Adrenal gland (tissue), 12 donors: Measurements from ENCODE around the gene MINDY4. TPM values are rescaled to one million over a fixed set of nuclear protein-coding genes. Genes with fewer than 3 reads are reported as not detected.

ENCODE experiments used
- DNase-seq, 7 donors: peaks; one replicate each; pipeline ENCODE4 v3.0.0-alpha.2; 2019 to 2020
- H3K27ac ChIP-seq, 5 donors: fragments of 200-600 bp; sonication (generic) in 4 of 5; 1 replicate in 3 of 5; 2 replicates in 2 of 5; pipeline versions ENCODE4 v1.5.1 to v1.8.0; 2016 to 2020; ENCODE audit warnings: mild to moderate bottlenecking in 1 of 5
- H3K27me3 ChIP-seq: fragments of 200-600 bp; 2 replicates; pipeline ENCODE4 v1.8.0; 2021
- H3K36me3 ChIP-seq, 2 donors: fragments of 200-600 bp; replicated peaks in 1 of 2; 1 replicate in 1 of 2; 2 replicates in 1 of 2; pipeline versions ENCODE4 v1.5.1 to v1.8.0; 2018 to 2022
- H3K4me1 ChIP-seq, 2 donors: fragments of 200-600 bp; replicated peaks in 1 of 2; 1 replicate in 1 of 2; 2 replicates in 1 of 2; pipeline versions ENCODE4 v1.5.1 to v1.8.0; 2018 to 2021
- H3K4me3 ChIP-seq, 4 donors: fragments of 200-600 bp; sonication (generic) in 3 of 4; one replicate each; pipeline ENCODE4 v1.5.1; 2016 to 2018
- H3K9me3 ChIP-seq, 3 donors: fragments of 200-600 bp; sonication (generic) in 1 of 3; replicated peaks in 1 of 3; 1 replicate in 2 of 3; 2 replicates in 1 of 3; pipeline versions ENCODE4 v1.5.1 to v1.8.0; 2016 to 2021
- CTCF ChIP-seq, 6 experiments: fragments of 450-650 bp in 4 of 6; fragments of 200-600 bp in 2 of 6; sonication (generic) in 1 of 6; IDR thresholded peaks; 1 replicate in 5 of 6; 2 replicates in 1 of 6; pipeline versions ENCODE4 v1.5.1 to v1.8.0; 2016 to 2021; ENCODE audit warnings: antibody characterized with exemption in 6 of 6, mild to moderate bottlenecking in 2 of 6, moderate library complexity in 1 of 6
- POLR2A ChIP-seq, 2 donors: fragments of 450-650 bp; IDR thresholded peaks; one replicate each; pipeline ENCODE4 v1.6.1; 2017; ENCODE audit warnings: antibody characterized with exemption in 2 of 2, mild to moderate bottlenecking in 2 of 2, moderate library complexity in 1 of 2
- WGBS, 4 donors: extraction: QIAGEN DNeasy Blood & Tissue Kit in 2 of 4; methylation state at CpG; one replicate each; pipeline versions ENCODE4 v1.1.5 to v1.1.7; 2013 to 2017; 5-methylcytosine and 5-hydroxymethylcytosine counted together
- intact Hi-C, 2 donors: fragments of 100-400 bp; cut with DNase I; formaldehyde crosslinking; loops; one replicate each; pipeline versions ENCODE4 v1.14.1 to v1.15.0; 2022 to 2023
- polyA plus RNA-seq, 3 donors: library from polyadenylated mRNA; stranded (reverse); fragments of 200-250 nt in 2 of 3; fragments of 350-450 nt in 1 of 3; fragmentation: Illumina TruSeq in 1 of 3; extraction: RNeasy Lipid Tissue Mini Kit (QIAGEN cat#74804) in 1 of 3; gene quantifications; one replicate each; pipeline ENCODE4 v1.2.3, GENCODE V29; 2013 to 2014
- total RNA-seq, 9 donors: library from RNA; depleted of rRNA in 4 of 9; stranded (reverse); fragments of >200 nt in 4 of 9; fragments of 120-200 nt in 1 of 9; fragmentation: NEBNext Ultra II Directional in 1 of 9; extraction: Animal tissue kit (Norgen Biotek cat#: 25700) in 1 of 9; gene quantifications; one replicate each; pipeline versions ENCODE4 v1.1.0 to v1.2.4, GENCODE V29; 2013 to 2023
- donor health status: healthy with polysubstance abuse.
- donor health status: Bipolar disorder and iron deficiency.
- donor health status: DM: yes; HTN: yes; CAD: no.
- donor health status: DM: no; HTN: no; CAD: no.
- donor health status: DM: no; HTN: no; CAD: no.
- donor health status: DM: yes; HTN: yes; CAD: no.

The MINDY4 gene
- total and polyA plus RNA-seq, 12 donors, result 4.8 to 19.9 (median 7.3) TPM

- Histone ChIP-seq H3K27me3 (no peaks in the 10 kb centered on the region), H3K36me3 (no peaks in the 10 kb centered on the region), H3K4me3 (no peak overlapping the region), H3K9me3 (no peaks in the 10 kb centered on the region), H3K4me1 (no peaks in the 10 kb centered on the region), H3K27ac (peak overlapping the region in 1 of 5 donors; percentile 63)
- 70 to 86% (median 81%) methylated on average over 1 to 4 of the region's 4 CpGs for WGBS, 4 donors
- no peak for DNase-seq
- TF ChIP-seq POLR2A (IDR thresholded peaks at IDR 0.05) (no peak), CTCF (IDR thresholded peaks at IDR 0.05) (no peak)
- intact Hi-C loops, result no loop called here
Observed at GRCh38 chr7:30852308-30852684, 81.1 kb downstream of the MINDY4 start.

- Histone ChIP-seq H3K4me3 (no peak overlapping the region), H3K4me1 (no peaks in the 10 kb centered on the region), H3K36me3 (no peaks in the 10 kb centered on the region), H3K27me3 (no peaks in the 10 kb centered on the region), H3K27ac (peak overlapping the region in 1 of 5 donors; percentile 63), H3K9me3 (no peaks in the 10 kb centered on the region)
- 77 to 90% (median 86%) methylated on average over 4 to 11 of the region's 11 CpGs for WGBS, 4 donors
- DNase-seq, result no peak
- TF ChIP-seq CTCF (IDR thresholded peaks at IDR 0.05), result no peak
- TF ChIP-seq POLR2A (IDR thresholded peaks at IDR 0.05), result no peak
- intact Hi-C loops, result no loop called here
Observed at GRCh38 chr7:30852744-30853288, 81.6 kb downstream of the MINDY4 start.

- H3K27me3 ChIP-seq, result no peaks in the 10 kb centered on the region
- 72 to 88% (median 81%) methylated on average over 2 to 3 of the region's 3 CpGs for WGBS, 4 donors
Observed at GRCh38 chr7:30853576-30853975, 82.4 kb downstream of the MINDY4 start.

GRCh38 chr7:30855936-30856335 lies 84.7 kb downstream of the MINDY4 start:
- intact Hi-C loops, result no loop called here
- WGBS, 4 donors, result 93 to 97% (median 95%) methylated on average over 3 of the region's 3 CpGs
- no peak overlapping the region for H3K27ac ChIP-seq

More at GRCh38 chr7:30853576-30853975, 82.4 kb downstream of the MINDY4 start:
- DNase-seq, result no peak
- no peaks in the 10 kb centered on the region for H3K36me3 ChIP-seq
- no peak overlapping the region for H3K4me3 ChIP-seq
- no peaks in the 10 kb centered on the region for H3K9me3 ChIP-seq
- H3K27ac ChIP-seq, result peak overlapping the region in 1 of 5 donors; percentile 6
- H3K4me1 ChIP-seq, result no peaks in the 10 kb centered on the region
- TF ChIP-seq CTCF (IDR thresholded peaks at IDR 0.05), result no peak
- TF ChIP-seq POLR2A (IDR thresholded peaks at IDR 0.05), result no peak
- intact Hi-C loops, result no loop called here

More at GRCh38 chr7:30855936-30856335, 84.7 kb downstream of the MINDY4 start:
- Histone ChIP-seq H3K9me3 (no peaks in the 10 kb centered on the region), H3K4me1 (no peaks in the 10 kb centered on the region), H3K36me3 (no peaks in the 10 kb centered on the region), H3K4me3 (no peak overlapping the region), H3K27me3 (no peaks in the 10 kb centered on the region)
- no peak for TF ChIP-seq POLR2A (IDR thresholded peaks at IDR 0.05)
- no peak for TF ChIP-seq CTCF (IDR thresholded peaks at IDR 0.05)
- no peak for DNase-seq
